ENCODE data around the gene PARD3.

DNA sequence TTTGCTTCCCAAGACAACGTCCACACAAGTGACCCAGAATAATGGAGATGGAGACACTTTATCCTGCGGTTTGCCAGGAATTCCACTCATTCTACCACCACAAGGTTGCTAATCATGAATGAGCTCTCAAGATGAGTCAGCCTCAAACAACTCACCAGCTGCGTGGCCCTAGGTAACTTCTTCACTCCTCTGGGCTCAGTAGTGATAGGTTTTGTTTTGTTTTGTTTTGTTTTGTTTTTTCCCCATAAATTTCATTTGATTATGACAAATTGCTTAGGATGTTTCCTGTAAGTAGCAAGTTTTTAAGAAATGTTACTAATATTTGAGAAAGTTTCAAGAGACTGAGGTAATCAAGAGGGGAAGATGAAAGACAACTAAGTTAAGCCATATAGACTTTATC, 286.8 kb downstream of the PARD3 start:
- TF ChIP-seq, protein P1, sequence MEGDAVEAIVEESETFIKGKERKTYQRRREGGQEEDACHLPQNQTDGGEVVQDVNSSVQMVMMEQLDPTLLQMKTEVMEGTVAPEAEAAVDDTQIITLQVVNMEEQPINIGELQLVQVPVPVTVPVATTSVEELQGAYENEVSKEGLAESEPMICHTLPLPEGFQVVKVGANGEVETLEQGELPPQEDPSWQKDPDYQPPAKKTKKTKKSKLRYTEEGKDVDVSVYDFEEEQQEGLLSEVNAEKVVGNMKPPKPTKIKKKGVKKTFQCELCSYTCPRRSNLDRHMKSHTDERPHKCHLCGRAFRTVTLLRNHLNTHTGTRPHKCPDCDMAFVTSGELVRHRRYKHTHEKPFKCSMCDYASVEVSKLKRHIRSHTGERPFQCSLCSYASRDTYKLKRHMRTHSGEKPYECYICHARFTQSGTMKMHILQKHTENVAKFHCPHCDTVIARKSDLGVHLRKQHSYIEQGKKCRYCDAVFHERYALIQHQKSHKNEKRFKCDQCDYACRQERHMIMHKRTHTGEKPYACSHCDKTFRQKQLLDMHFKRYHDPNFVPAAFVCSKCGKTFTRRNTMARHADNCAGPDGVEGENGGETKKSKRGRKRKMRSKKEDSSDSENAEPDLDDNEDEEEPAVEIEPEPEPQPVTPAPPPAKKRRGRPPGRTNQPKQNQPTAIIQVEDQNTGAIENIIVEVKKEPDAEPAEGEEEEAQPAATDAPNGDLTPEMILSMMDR (IDR thresholded peaks at IDR 0.05), result no peak
- TF ChIP-seq POLR2AphosphoS5 (IDR thresholded peaks at IDR 0.05), result no peak
